ENCODE results near the gene EPHA2.
"Not testable (repeated sequence)": the region's sequence is repeated elsewhere in the genome, so short reads cannot be mapped to it uniquely, and the experiment has no call there.

EPHA2 gene
- 0 to 2.0 (median 0.32) reads per million in 18 experiments for total RNA-seq

DNA sequence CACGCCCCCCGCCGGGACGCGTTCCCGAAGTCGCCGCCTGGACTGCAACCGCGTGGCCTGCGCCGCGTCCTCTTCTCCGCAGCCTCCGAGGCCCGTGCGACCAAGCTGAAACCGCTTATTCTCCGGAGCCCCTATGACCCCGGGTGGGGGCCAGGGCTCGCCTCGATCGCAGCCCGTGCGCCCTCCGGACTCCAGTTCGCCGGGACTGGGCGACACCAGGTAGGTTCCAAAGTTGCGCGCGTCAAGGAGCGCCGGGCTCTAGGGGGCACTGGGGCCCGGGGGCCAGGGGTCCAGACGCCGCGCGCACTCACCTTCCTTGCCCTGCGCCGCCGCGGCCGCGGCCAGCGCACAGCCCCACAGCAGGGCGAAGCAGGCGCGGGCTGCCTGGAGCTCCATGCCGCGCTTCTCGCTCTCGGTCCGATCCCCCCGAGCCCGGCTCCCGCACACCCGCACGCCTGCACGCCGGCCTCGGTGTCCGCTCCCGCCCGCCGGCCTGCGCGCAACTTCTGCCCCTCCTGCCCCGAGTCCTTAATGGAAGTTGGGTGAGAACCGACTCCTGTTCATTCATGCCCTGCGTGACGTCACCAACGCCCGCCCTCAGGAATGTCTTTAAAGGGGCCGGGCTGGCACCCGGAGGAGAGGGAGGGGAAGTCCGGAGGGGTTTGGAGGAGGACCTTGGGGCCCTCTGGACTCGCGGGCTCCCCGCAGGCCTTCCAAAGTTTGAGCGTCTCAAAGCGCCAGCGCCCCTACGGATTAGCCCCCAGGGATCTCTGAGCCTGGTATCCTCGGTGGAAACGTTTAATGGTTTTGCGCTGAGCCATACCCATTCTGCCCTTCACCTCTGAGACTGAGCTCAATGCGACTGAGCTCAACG is at the start of gene EPHA2:
Gene EPHA2 (minus strand): TSS at position 533 of the 874 bp plus-strand sequence. CDS start 137 bp downstream, at position 396.
- no peak for DNase-seq

DNA sequence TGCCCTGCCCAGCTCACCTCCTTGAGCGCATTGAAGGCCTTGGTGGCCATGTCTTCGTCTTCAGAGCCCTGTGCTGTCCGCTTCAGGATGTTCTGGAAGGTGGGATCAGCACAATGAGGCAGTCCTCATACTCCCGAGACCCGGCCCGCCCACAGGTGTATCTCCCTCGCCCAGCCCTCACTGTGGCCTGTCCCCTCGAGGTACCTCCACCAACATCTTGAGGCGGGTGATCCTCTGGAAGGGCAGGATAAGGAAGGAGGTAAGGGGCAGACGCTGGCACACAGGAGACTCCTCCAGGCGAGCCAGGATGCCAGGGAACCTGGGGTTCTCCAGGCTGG is 49.4 kb upstream of the EPHA2 start:
- no peak for DNase-seq

DNA sequence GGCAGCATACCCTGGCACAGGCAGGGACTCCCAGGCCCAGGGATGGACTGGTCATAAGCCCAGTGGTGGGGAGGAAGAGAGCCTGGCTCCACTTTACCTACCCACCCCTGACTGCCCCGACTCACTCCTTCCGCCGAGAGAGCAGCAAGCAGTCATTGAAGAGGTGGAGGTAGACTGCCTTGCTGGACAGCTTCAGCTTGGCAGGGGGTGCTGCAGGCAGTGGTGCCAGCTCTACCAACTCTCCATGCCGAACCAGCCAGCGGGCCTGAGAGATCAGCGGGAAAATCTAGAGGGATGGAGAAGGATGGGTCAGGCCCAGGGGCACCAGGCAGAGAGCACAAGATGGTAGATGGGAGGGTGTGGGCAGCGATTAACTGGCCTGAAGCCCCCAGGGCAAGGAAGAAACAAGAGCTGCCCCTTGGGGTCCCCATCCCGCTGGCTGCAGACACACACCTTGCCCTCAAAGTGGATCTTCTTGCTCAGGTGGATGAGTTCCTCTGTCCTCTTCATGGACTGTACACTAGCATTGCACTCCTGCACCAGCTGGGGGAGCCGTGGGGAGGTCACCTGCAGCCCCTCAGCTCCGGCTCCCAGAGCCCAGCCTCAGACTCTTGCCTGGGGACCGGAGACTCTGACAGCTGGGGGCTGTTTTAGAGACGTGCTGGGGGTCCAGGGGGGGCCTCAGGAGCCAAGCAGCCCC is 48.9 kb upstream of the EPHA2 start:
- DNase-seq = no peak

DNA sequence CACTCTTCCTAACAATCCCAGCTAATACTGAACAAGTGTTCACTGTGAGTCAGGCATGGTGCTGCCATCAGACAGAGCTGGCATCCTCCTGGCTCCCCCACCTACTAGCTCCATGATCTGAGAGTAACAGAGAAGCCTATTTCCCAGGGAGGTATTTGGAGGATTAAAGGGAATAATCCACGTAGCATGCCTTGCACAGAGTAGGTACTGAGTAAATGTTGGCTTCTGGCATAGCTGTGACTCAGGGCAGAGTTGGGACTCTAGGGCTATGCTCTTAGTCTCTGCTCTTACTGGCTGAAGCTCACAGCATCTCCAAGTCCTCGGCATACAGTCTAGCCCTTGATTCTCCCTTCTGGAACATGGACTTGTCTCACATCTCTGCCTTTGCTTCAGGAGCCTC is 48.3 kb upstream of the EPHA2 start:
- DNase-seq = no peak

DNA sequence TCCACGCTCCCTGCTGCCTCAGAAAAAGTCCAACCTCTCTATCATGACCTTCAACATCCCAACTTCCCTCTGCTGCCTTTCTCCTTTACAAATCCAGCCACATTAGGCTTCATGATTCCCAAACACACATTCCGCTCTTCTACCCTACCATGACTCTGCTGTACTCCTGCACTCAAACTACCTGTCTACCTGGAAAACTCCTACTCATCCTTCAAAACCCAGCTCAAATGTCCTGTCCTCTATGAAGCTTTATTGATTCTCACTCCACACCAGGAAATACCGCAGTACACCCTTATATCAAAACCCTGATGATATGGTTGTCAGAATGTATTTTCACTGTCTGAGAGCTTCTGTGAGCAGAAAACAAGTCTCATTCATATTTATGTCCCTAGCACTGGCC is 47.7 kb upstream of the EPHA2 start:
- DNase-seq = no peak

DNA sequence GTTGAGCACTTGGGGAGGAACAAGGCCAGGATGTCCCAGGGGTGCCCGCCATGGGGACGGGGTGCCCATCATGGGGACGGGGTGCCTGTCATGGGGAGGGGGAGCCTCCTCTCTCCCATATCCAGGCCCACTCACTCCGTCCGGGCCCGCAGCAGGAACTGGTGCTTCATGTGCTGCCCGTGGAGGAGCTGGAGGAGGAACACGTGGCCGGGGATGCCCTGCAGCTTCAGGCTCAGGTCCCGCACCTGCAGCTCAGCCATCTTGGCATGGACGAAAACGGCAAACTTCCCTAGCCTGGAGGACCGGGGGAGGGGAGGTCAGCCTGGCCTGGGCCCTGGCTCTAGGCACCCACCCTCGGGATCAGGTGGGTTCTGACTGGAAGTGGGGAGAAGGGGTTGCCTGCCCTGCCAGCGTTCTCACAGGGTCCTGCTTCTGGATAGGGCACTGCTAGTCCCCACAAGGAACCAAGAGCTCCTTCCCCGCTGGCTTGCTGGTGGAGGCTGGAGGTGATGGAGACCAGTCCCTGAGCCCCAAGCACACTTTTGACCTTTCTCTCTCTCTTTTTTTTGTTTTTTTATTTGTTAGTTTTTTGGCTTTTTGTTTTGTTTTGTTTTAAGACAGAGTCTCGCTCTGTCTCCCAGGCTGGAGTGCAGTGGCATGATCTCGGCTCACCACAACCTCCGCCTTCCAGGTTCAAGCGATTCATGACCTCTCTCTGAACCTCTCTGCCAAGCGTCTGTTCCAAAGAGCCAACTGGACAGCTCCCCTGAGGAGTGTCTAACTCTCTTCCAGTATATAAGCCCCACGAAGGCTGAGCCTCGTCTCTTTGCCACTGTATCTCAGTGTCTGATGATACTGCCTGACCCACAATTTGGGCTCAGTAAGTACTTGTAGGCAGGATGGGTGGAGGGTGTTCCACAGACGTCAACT is 46.7 kb upstream of the EPHA2 start:
- no peak for DNase-seq

DNA sequence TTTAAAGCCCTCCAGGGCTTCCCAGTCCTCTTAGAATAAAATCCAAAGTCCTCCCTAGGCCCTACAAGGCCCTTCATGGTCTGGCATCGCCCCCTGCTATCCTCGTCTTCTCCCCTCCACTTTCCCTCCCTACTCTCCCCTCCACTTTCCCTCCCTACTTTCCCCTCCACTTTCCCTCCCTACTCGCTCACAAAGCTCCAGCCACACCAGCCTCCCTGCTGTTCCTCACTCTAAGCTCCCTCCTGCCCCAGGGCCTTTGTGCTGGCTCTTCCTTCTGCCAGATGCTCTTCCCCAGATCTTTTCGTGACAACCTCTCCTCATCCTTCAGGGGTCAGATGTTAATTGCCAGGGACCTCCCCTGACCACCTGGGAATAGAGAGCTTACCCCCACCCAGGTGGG is 43.8 kb upstream of the EPHA2 start:
- no peak for DNase-seq

DNA sequence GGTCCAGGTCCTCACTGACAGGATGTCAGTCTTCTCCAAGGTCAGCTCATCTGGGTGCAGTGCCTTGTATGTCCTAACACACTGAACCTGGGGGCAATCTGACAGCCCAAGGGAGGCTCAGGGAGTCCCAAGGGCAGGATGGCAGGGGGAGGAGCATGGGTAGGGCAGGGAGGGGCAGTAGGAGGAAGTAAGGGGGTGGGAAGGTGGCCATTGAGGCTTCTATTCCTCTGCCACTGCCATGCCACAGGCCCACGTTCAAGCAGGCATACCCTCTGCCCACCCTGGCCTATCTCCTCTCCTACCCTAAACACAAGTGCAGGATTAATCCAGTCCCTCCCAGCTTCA is 43.3 kb upstream of the EPHA2 start:
- no peak for DNase-seq

DNA sequence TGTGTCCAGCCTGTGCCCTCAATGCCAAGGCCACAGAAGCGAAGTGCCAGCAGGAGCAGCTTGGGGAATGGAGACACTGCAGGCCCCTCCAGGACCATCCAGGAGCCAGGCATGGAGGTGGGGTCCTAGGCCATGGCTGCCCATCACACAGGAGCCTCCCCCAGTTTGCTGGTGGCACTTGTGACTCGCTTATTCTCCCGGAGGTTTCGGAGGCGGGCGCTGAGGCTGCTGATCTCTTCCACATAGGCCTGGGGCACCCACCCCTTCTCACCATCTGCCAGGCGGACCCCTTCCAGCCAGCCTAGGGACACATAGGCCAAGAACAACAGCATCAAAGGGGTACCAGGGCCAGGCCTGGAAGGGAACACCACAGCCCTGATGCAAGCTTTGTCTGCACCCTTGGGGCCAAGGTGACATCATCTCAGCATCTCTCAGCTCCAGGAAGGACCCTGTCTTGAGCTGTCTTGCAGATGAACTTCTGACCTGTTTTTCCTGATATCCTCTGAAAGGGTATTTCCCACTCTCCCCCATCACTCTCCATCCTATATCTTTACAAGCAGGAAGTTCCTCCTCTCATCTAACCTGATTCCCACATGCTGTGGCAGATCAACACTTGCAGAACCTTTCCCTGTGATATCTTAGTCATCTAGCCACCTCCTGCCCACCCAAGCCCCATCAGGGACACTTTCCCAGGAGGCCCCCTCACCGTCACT is 42.7 kb upstream of the EPHA2 start:
- DNase-seq = no peak

DNA sequence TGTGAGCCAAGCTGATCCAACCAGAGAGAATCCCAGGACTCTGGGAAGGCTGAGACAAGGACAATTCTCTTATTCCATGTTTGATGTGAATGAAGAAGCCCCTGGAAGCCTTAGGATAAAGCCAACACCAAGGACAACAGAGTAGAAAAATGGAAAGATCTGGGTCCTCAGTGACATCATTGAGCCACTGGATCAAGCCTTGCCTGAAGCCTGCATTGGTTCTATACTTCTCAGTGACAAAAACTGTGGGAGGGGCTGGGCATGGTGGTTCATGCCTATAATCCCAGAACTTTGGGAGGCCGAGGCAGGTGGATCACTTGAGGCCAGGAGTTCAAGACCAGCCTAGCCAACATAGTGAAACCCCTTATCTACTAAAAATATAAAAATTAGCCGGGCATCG is 41.0 kb upstream of the EPHA2 start:
- no peak for DNase-seq

DNA sequence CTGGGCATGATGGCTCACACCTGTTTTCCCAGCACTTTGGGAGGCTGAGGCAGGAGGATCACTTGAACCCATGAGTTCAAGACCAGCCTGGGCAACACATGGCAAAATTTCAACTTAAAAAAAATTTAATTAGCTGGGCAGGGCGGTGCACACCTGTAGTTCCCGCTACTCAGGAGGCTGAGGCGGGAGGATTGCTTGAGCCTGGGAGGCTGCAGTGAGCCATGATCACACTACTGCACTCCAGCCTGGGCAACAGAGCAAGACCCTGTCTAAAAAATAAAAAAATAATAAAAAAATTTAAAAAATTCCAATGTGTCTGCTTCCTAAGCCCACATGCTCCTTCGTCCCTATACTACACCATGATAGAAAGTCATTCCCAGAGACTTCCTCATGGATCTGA is 40.3 kb upstream of the EPHA2 start:
- DNase-seq = not testable (repeated sequence)

DNA sequence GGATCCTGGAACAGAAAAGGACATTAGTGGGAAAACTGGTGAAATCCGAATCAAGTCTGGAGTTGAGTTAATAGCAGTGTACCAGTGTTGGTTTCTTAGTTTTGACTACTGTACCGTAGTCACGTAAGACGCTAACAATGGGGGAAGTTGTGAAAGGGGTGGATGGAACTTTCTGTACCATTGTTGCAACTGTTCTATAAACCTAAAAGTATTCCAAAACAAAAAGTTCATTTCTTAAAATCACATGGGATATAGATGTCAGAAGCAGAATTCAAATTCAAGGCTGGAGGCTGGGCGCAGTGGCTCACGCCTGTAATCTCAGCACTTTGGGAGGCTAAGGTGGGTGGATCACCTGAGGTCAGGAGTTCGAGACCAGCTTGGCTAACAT is 39.6 kb upstream of the EPHA2 start:
- DNase-seq = no peak

DNA sequence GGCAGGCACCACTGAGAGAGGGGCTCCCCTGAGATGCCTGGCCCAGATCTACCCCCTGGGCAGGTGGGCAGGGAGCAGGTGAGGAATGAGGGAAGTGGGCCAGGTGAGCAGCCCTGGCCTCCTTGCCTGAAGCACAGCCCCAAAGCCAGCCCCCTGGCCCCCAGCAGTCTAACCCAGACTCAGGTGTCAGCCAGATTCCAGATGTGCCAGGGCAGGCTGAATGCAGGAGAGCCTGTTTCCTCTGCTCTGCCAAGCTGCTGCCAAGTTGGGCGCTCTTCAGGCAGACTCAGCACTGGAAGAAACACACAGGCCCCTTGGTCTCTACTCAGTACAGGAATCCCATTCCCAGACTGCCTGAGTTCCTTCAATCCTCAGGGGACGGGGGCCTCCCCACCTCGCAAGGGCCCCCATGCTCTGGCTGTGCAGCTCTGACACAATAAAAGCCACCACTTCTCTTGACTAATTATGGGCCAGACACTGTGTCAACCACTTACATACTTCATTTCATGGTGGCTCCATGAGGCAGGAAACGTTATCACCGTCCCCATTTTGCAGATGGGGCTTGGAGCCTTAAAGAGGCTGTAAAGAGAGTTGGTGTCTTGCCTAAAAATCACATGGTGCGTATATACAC is 36.2 kb upstream of the EPHA2 start:
- no peak for DNase-seq

DNA sequence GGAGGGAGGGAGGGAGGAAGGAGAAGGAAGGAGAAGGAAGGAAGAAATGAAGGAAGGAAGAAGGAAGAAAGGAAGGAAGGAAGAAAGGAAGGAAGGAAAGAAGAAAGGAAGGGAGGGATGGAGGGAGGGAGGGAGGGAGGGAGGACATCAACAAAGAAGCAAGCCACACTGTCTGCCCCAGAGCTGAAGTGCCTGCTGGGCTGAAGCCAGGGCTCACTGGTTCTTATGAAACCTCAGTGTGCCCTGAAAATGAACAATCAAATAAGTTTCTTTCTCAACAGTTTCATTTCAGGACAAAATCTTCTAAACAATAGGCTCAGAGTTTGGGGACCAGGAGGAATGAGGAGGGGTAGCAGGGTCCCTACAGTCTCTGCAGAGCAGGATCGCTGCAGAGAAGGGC is 35.4 kb upstream of the EPHA2 start:
- no peak for DNase-seq

DNA sequence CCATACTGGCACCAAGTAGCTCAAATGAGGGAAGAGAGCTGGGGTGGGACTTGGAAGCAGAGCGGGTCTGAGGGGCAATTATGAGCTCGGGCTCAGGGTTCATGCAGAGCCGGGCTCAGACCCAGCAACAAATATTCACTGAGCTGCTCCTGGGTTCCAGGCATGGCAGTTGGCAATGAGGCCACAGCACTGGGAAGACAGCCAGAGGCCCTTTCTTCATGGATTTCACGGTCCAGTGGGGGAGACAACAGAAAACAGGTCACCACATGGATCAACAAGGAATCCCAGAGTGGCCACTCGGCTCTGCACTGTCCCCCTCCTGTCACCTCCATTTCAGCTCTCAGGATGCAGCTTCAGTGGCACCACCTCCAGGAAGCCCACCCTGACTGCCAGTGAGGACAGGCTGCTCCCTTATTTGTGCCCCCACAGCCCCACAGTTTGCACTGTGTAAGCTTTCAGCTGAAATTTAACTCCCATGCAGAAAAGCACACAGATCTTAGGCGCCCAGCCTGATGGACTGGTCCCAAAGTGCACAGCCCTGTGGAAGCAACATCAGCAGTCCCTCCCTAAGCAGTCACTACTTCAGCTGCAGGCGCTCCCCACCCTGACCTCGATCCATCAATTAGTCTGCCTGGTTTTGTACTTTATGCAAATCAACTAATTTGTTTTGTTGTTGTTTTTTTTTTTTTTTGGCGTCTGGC is 34.2 kb upstream of the EPHA2 start:
- no peak for DNase-seq

DNA sequence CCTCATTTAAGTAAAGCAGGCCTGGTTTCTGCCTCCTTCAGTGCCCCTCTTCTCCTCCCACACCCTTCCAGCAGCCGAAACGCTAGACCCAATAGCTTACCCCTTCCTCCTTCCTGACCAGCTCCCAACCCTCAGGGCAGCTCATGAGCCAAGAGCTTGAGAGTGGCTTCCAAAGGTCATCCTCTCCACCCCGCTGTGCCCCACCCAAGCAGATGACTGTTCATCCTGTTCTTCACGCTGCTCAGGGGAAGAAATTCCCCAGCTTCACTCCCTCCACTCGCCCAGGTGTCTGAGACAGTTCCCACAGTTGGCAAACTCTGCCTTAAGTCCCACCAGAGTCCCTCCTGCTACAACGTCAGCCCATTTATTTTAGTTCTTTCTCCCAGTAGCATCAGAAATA is 33.1 kb upstream of the EPHA2 start:
- no peak for DNase-seq

DNA sequence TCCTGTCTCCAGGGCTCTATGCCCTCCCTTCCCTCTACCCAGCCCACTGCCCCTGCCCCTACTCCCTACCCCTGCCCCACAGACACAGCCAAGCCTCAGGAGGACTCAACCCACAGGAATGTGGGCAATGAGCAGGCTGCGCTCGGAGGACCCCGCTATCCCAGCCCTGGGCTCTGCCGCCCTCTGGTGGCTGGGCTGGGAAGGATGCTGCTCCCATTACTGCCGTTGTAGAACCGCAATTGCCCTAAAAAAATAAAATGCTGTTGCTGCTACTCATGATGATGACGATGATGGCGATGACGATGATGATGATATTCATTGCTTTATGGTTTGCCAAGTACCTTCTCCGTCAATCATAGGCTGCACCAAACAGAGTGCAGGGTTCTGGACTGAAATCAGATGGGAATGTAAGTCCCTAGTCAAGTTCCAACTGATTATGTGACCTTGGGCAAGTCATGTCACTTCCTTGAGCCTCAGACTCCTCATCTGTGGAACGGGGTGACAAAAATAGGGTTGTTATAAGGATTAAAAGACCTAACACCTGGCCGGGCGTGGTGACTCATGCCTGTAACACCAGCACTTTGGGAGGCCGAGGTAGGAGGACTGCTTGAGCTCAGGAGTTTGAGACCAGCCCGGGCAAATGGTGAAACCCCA is 32.0 kb upstream of the EPHA2 start:
- peak; percentile 55 for DNase-seq

DNA sequence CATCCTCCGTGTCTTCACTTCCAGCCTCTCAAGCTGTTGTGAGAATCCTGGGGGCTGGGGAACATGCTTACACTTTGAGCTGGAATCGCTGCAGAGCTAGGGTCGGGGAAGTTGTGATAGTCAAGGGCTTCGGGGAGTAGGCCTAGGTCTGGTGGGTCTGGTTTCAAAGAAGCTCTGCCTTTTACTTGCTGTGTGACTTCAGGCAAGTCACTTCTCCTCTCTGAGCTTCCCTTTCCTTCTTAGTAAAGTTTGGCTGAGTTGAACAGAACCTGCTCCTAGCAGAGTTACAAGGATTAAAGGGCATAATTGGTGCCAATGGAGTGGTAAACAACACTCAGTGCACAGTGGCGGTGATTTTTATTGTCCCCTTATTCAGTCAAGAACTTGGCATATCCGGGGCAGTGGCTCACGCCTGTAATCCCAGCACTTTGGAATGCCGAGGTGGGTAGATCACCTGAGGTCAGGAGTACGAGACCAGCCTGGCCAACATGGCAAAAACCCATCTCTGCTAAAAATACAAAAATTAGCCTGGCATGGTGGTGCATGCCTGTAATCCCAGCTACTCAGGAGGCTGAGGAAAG is 30.9 kb upstream of the EPHA2 start:
- no peak for DNase-seq

DNA sequence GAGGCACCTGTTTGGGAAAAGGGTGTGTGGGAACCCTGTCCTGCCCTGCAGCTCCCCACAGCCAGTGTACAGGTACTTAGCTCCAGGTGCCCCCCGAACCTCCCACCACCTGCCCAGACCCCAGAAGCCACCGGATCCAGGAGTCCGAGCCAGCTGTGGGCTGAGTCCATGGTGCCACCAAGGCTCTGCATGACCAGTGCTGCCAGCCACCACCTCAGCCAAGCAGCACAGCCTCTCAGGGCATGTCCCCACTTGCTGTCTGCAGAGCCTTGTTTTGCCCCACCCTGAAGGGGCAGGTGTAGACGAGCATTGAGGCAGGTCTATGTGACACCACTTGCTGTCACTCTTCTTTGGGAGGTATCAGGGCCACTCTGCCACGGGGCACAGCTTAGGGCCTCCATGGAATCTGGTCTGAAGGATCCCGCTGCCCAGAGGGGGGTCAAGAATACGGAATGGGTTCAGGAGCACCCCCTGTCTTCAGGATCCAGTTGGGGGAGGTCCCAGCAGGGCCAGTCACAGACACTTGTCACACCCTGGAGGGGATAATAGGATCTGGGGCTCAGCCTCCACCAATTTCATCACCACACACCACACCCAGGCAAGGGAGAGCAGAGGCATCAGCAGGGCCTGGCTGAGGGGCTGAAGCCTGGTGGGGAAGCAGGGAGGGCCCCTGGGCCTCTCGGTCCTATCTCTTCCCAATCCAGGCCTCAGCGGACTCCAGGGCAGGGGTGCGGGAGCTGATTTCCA is 28.9 kb upstream of the EPHA2 start:
- no peak for DNase-seq
